ENCODE measurements around the gene PTTG1IP2.
"Not testable (repeated sequence)": the region's sequence is repeated elsewhere in the genome, so short reads cannot be mapped to it uniquely, and the experiment has no call there.

Gene PTTG1IP2

GRCh38 chr7:90469554-90469953 lies at the start of gene PTTG1IP2:
TSS of gene PTTG1IP2 (plus strand) at chr7:90469639. CDS start at chr7:90469787, 148 bp downstream.
- DNase-seq: no peak

- DNase-seq: no peak
Measured at GRCh38 chr7:90421651-90422050, 47.8 kb upstream of the PTTG1IP2 start.

- DNase-seq: no peak
Measured at GRCh38 chr7:90424720-90425119, 44.7 kb upstream of the PTTG1IP2 start.

GRCh38 chr7:90425376-90425775 lies 44.1 kb upstream of the PTTG1IP2 start:
- DNase-seq: no peak

GRCh38 chr7:90430614-90431460 lies 38.6 kb upstream of the PTTG1IP2 start:
- no peak for DNase-seq

- no peak for DNase-seq
Measured at GRCh38 chr7:90432752-90433151, 36.7 kb upstream of the PTTG1IP2 start.

GRCh38 chr7:90433221-90433620 lies 36.2 kb upstream of the PTTG1IP2 start:
- no peak for DNase-seq

GRCh38 chr7:90445633-90446032 lies 23.8 kb upstream of the PTTG1IP2 start:
- DNase-seq: no peak

GRCh38 chr7:90446137-90446899 lies 23.1 kb upstream of the PTTG1IP2 start:
- no peak for DNase-seq

GRCh38 chr7:90453259-90453891 lies 16.1 kb upstream of the PTTG1IP2 start:
- no peak for DNase-seq

- no peak for DNase-seq
Measured at GRCh38 chr7:90453931-90454330, 15.5 kb upstream of the PTTG1IP2 start.

GRCh38 chr7:90455163-90456030 lies 14.0 kb upstream of the PTTG1IP2 start:
- DNase-seq: peak in 1 of 2 donors; percentile 49

GRCh38 chr7:90458104-90458503 lies 11.3 kb upstream of the PTTG1IP2 start:
- DNase-seq: no peak

GRCh38 chr7:90459888-90460287 lies 9.6 kb upstream of the PTTG1IP2 start:
- no peak for DNase-seq

- no peak for DNase-seq
Measured at GRCh38 chr7:90461219-90461618, 8.2 kb upstream of the PTTG1IP2 start.

- DNase-seq: not testable (repeated sequence)
Measured at GRCh38 chr7:90463151-90463628, 6.2 kb upstream of the PTTG1IP2 start.

GRCh38 chr7:90465816-90466215 lies 3.6 kb upstream of the PTTG1IP2 start:
- no peak for DNase-seq

GRCh38 chr7:90472805-90473540 lies 3.5 kb downstream of the PTTG1IP2 start:
- DNase-seq: no peak

GRCh38 chr7:90473814-90474213 lies 4.4 kb downstream of the PTTG1IP2 start:
- no peak for DNase-seq

GRCh38 chr7:90474284-90475210 lies 5.1 kb downstream of the PTTG1IP2 start:
- DNase-seq: no peak
